BLaER1 (cell line): ENCODE measurements around the gene CFAP161.

Experiments
- H3K27ac ChIP-seq: shearing (Covaris generic); formaldehyde crosslinking; 2 replicates; pipeline ENCODE4 v1.8.1; 2022
- H3K27me3 ChIP-seq: shearing (Covaris generic); formaldehyde crosslinking; 2 replicates; pipeline ENCODE4 v1.8.1; 2022
- H3K36me3 ChIP-seq: shearing (Covaris generic); formaldehyde crosslinking; 2 replicates; pipeline ENCODE4 v1.8.1; 2022
- H3K4me1 ChIP-seq: shearing (Covaris generic); formaldehyde crosslinking; 2 replicates; pipeline ENCODE4 v1.8.1; 2022
- H3K4me2 ChIP-seq: shearing (Covaris generic); formaldehyde crosslinking; 2 replicates; pipeline ENCODE4 v1.8.1; 2022
- H3K4me3 ChIP-seq: shearing (Covaris generic); formaldehyde crosslinking; 2 replicates; pipeline ENCODE4 v1.8.1; 2022
- H3K9ac ChIP-seq: shearing (Covaris generic); formaldehyde crosslinking; 2 replicates; pipeline ENCODE4 v1.8.1; 2022
- H3K9me3 ChIP-seq: shearing (Covaris generic); formaldehyde crosslinking; 2 replicates; pipeline ENCODE4 v1.8.1; 2022
- H4K20me1 ChIP-seq: shearing (Covaris generic); formaldehyde crosslinking; 2 replicates; pipeline ENCODE4 v1.8.1; 2022
- Cebpa-rat ChIP-seq: shearing (Covaris generic); IDR thresholded peaks from 2 replicates; pipeline ENCODE4 v1.8.1; 2022

Gene CFAP161

GRCh38 chr15:81133782-81134461 lies at the start of gene CFAP161:
Gene CFAP161 (plus strand): TSS chr15:81134270. CDS start chr15:81134330, 60 bp downstream.
- Histone ChIP-seq H3K36me3 (no peaks in the 10 kb centered on the region), H3K4me3 (no peak within 1 kb of the TSS), H3K27ac (no peak within 1 kb of the TSS), H3K9me3 (peaks cover 20% of the 10 kb centered on the region), H3K27me3 (no peaks in the 10 kb centered on the region), H3K9ac (no peak within 1 kb of the TSS), H3K4me1 (no peaks in the 10 kb centered on the region), H3K4me2 (no peak within 1 kb of the TSS), H4K20me1 (no peaks in the 10 kb centered on the region)
- TF ChIP-seq Cebpa-rat: no peak

- no peaks in the 10 kb centered on the region for H4K20me1 ChIP-seq
These were observed 49.4 kb upstream of the CFAP161 start for GRCh38 chr15:81084716-81085115.

GRCh38 chr15:81085213-81085612 lies 48.9 kb upstream of the CFAP161 start:
- no peak overlapping the region for H3K27ac ChIP-seq
- H3K27me3 ChIP-seq: no peaks in the 10 kb centered on the region
- no peak overlapping the region for H3K9ac ChIP-seq
- H3K4me2 ChIP-seq: no peak overlapping the region
- no peaks in the 10 kb centered on the region for H3K9me3 ChIP-seq
- H3K4me1 ChIP-seq: no peaks in the 10 kb centered on the region
- no peak overlapping the region for H3K4me3 ChIP-seq
- H4K20me1 ChIP-seq: no peaks in the 10 kb centered on the region
- no peak for TF ChIP-seq Cebpa-rat
- H3K36me3 ChIP-seq: no peaks in the 10 kb centered on the region

More at GRCh38 chr15:81084716-81085115, 49.4 kb upstream of the CFAP161 start:
- H3K27me3 ChIP-seq: no peaks in the 10 kb centered on the region
- H3K4me3 ChIP-seq: no peak overlapping the region
- no peak overlapping the region for H3K4me2 ChIP-seq
- TF ChIP-seq Cebpa-rat: no peak
- H3K4me1 ChIP-seq: no peaks in the 10 kb centered on the region
- no peaks in the 10 kb centered on the region for H3K9me3 ChIP-seq
- H3K9ac ChIP-seq: no peak overlapping the region
- no peaks in the 10 kb centered on the region for H3K36me3 ChIP-seq
- H3K27ac ChIP-seq: no peak overlapping the region

- Histone ChIP-seq H3K9me3 (no peaks in the 10 kb centered on the region), H3K4me1 (no peaks in the 10 kb centered on the region), H3K27ac (no peak overlapping the region), H4K20me1 (no peaks in the 10 kb centered on the region), H3K4me2 (no peak overlapping the region), H3K27me3 (no peaks in the 10 kb centered on the region), H3K36me3 (no peaks in the 10 kb centered on the region), H3K9ac (no peak overlapping the region), H3K4me3 (no peak overlapping the region)
- TF ChIP-seq Cebpa-rat: no peak
These were observed 48.2 kb upstream of the CFAP161 start for GRCh38 chr15:81085898-81086297.

GRCh38 chr15:81087066-81087465 lies 47.0 kb upstream of the CFAP161 start:
- no peaks in the 10 kb centered on the region for H4K20me1 ChIP-seq
- H3K27me3 ChIP-seq: no peaks in the 10 kb centered on the region
- H3K4me2 ChIP-seq: no peak overlapping the region
- H3K27ac ChIP-seq: no peak overlapping the region
- no peak overlapping the region for H3K4me3 ChIP-seq
- H3K9ac ChIP-seq: no peak overlapping the region
- no peak for TF ChIP-seq Cebpa-rat
- peaks cover under 1% of the 10 kb centered on the region; the same call in 1 of the 2 replicates for H3K9me3 ChIP-seq
- no peaks in the 10 kb centered on the region for H3K36me3 ChIP-seq
- no peaks in the 10 kb centered on the region for H3K4me1 ChIP-seq

- TF ChIP-seq Cebpa-rat: no peak
- no peak overlapping the region for H3K4me2 ChIP-seq
- no peaks in the 10 kb centered on the region for H4K20me1 ChIP-seq
- H3K27me3 ChIP-seq: no peaks in the 10 kb centered on the region
- no peak overlapping the region for H3K9ac ChIP-seq
- peaks cover 4% of the 10 kb centered on the region; the same call in 1 of the 2 replicates for H3K9me3 ChIP-seq
- no peaks in the 10 kb centered on the region for H3K4me1 ChIP-seq
- no peaks in the 10 kb centered on the region for H3K36me3 ChIP-seq
- no peak overlapping the region for H3K27ac ChIP-seq
- no peak overlapping the region for H3K4me3 ChIP-seq
These were observed 46.4 kb upstream of the CFAP161 start for GRCh38 chr15:81087694-81088093.

- H3K27me3 ChIP-seq: no peaks in the 10 kb centered on the region
- H3K27ac ChIP-seq: no peak overlapping the region
- peaks cover 4% of the 10 kb centered on the region; the same call in 1 of the 2 replicates for H3K9me3 ChIP-seq
- H4K20me1 ChIP-seq: no peaks in the 10 kb centered on the region
- no peak for TF ChIP-seq Cebpa-rat
- no peak overlapping the region for H3K4me3 ChIP-seq
- no peak overlapping the region for H3K9ac ChIP-seq
- no peak overlapping the region for H3K4me2 ChIP-seq
- no peaks in the 10 kb centered on the region for H3K4me1 ChIP-seq
- H3K36me3 ChIP-seq: no peaks in the 10 kb centered on the region
These were observed 45.5 kb upstream of the CFAP161 start for GRCh38 chr15:81088470-81089013.

- no peak overlapping the region for H3K4me2 ChIP-seq
- H3K27ac ChIP-seq: no peak overlapping the region
- no peaks in the 10 kb centered on the region for H4K20me1 ChIP-seq
- H3K9ac ChIP-seq: no peak overlapping the region
- no peaks in the 10 kb centered on the region for H3K36me3 ChIP-seq
- TF ChIP-seq Cebpa-rat: no peak
- peaks cover 4% of the 10 kb centered on the region; the same call in 1 of the 2 replicates for H3K9me3 ChIP-seq
- H3K4me1 ChIP-seq: no peaks in the 10 kb centered on the region
- H3K4me3 ChIP-seq: no peak overlapping the region
- H3K27me3 ChIP-seq: no peaks in the 10 kb centered on the region
These were observed 42.0 kb upstream of the CFAP161 start for GRCh38 chr15:81091889-81092558.

- no peaks in the 10 kb centered on the region for H4K20me1 ChIP-seq
- no peak for TF ChIP-seq Cebpa-rat
- no peak overlapping the region for H3K27ac ChIP-seq
- H3K4me3 ChIP-seq: no peak overlapping the region
- no peaks in the 10 kb centered on the region for H3K4me1 ChIP-seq
- no peak overlapping the region for H3K9ac ChIP-seq
- H3K4me2 ChIP-seq: no peak overlapping the region
- peaks cover 4% of the 10 kb centered on the region; the same call in 1 of the 2 replicates for H3K9me3 ChIP-seq
- H3K27me3 ChIP-seq: no peaks in the 10 kb centered on the region
- no peaks in the 10 kb centered on the region for H3K36me3 ChIP-seq
These were observed 41.5 kb upstream of the CFAP161 start for GRCh38 chr15:81092559-81092902.

- no peak for TF ChIP-seq Cebpa-rat
- H3K27me3 ChIP-seq: no peaks in the 10 kb centered on the region
These were observed 40.1 kb upstream of the CFAP161 start for GRCh38 chr15:81093961-81094360.

More at GRCh38 chr15:81093961-81094360, 40.1 kb upstream of the CFAP161 start:
- Histone ChIP-seq H4K20me1 (no peaks in the 10 kb centered on the region), H3K4me1 (peaks cover 5% of the 10 kb centered on the region), H3K9me3 (peaks cover 4% of the 10 kb centered on the region; the same call in 1 of the 2 replicates), H3K9ac (no peak overlapping the region), H3K4me3 (no peak overlapping the region), H3K4me2 (no peak overlapping the region), H3K27ac (no peak overlapping the region), H3K36me3 (no peaks in the 10 kb centered on the region)
